ENCODE data around the gene GRHL1.

DNA sequence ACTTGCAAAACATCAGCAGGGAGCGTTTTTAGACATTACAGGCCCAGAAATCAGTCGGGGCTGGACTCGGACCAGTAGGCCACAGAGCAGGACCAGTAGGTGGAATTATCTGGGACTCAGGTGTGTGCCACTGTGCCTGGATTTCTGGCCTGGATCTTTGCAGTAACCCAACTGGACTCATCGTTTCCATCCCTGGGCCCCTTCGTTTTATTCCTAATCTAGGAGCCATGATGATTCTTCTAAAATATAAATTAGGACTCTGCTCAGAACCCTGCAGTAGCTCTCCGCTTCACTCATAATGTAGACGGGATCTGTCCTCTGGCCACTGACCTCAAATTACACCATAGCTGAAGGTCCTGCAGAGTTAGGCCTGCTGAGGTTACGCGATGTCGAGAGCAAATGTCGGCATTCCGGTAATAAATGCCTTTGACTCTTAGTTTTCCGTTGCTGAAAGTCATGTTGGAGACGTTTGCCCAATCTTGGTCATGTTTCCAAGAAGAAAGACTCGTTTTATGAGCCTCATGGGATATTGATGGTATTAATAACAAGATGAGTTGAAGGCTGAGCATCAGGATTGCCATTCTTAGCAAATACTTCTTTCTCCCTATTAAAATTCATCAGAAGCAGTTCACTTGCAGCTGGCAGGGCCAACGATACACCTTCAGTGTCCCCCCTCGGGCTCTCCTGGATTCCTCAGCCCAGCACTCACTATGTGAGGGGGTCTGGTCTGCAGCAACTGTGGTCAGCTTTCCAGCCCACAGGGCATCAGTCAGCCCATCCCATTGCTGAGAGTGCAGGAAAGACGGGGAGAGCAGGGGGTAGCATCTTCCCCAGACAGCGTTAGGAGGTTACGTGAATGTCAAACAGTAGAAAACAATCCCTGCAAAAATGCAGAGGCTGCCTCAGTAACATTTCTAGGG, 52.0 kb downstream of the GRHL1 start:
- TF ChIP-seq POLR2A (IDR thresholded peaks at IDR 0.05) (no peak), POLR2AphosphoS5 (IDR thresholded peaks at IDR 0.05) (peak in 2 of 3 donors; percentile 49 to 74), EP300 (IDR thresholded peaks at IDR 0.05) (no peak)

Data from suprapubic skin (tissue), 4 donors.